ENCODE results near the gene NDUFA13.
A peak's percentile ranks its signal among the peaks of the same experiment; 100 is the strongest.

Gene NDUFA13

GRCh38 chr19:19510432-19510831 is 5.6 kb upstream of the NDUFA13 start:
- no peak for DNase-seq (ENCODE audit: low read depth)

GRCh38 chr19:19513682-19514081 is 2.3 kb upstream of the NDUFA13 start:
- DNase-seq (ENCODE audit: low read depth) = no peak

- DNase-seq (ENCODE audit: low read depth) = peak; percentile 29
These were observed 1.8 kb upstream of the NDUFA13 start for GRCh38 chr19:19514215-19514657.

GRCh38 chr19:19514881-19515641 is 964 bp upstream of the NDUFA13 start, which contains the start of gene TSSK6:
TSSK6 (minus strand) TSS chr19:19515548; CDS start chr19:19515427, 121 bp downstream.
- no peak for DNase-seq (ENCODE audit: low read depth)

GRCh38 chr19:19517235-19517619 is 1.2 kb downstream of the NDUFA13 start:
- no peak for DNase-seq (ENCODE audit: low read depth)

- no peak for DNase-seq (ENCODE audit: low read depth)
These were observed 5.0 kb downstream of the NDUFA13 start for GRCh38 chr19:19520989-19521388.

- DNase-seq (ENCODE audit: low read depth) = no peak
These were observed 7.2 kb downstream of the NDUFA13 start for GRCh38 chr19:19523177-19523576.

- no peak for DNase-seq (ENCODE audit: low read depth)
These were observed 8.0 kb downstream of the NDUFA13 start for GRCh38 chr19:19524053-19524452.

GRCh38 chr19:19525611-19526380 is 9.8 kb downstream of the NDUFA13 start:
- DNase-seq (ENCODE audit: low read depth) = no peak

GRCh38 chr19:19526581-19527370 is 10.8 kb downstream of the NDUFA13 start:
- no peak for DNase-seq (ENCODE audit: low read depth)

- DNase-seq (ENCODE audit: low read depth) = no peak
These were observed 11.3 kb downstream of the NDUFA13 start for GRCh38 chr19:19527371-19527656.

GRCh38 chr19:19527674-19528625 is 11.9 kb downstream of the NDUFA13 start:
- no peak for DNase-seq (ENCODE audit: low read depth)

GRCh38 chr19:19528721-19529490 is 12.9 kb downstream of the NDUFA13 start, which contains the start of gene YJEFN3:
YJEFN3 (plus strand) TSS chr19:19528911; CDS start chr19:19528933, 22 bp downstream.
- no peak for DNase-seq (ENCODE audit: low read depth)

GRCh38 chr19:19529783-19530422 is 13.9 kb downstream of the NDUFA13 start:
- no peak for DNase-seq (ENCODE audit: low read depth)

GRCh38 chr19:19530423-19530804 is 14.4 kb downstream of the NDUFA13 start:
- DNase-seq (ENCODE audit: low read depth) = no peak

GRCh38 chr19:19530889-19531288 is 14.9 kb downstream of the NDUFA13 start:
- no peak for DNase-seq (ENCODE audit: low read depth)

- DNase-seq (ENCODE audit: low read depth) = no peak
These were observed 16.2 kb downstream of the NDUFA13 start for GRCh38 chr19:19531951-19532805.

- DNase-seq (ENCODE audit: low read depth) = no peak
These were observed 17.0 kb downstream of the NDUFA13 start for GRCh38 chr19:19532806-19533701.

Data from fibroblast of the conjunctiva (primary cell).